Natural killer cell (primary cell): ENCODE data around the gene ZFP36L1. TPM values are rescaled to one million over a fixed set of nuclear protein-coding genes. Genes with fewer than 3 reads are reported as not detected.
A peak's percentile ranks its signal among the peaks of the same experiment; 100 is the strongest.

Experiments used
- ATAC-seq, 3 donors: fragments of 150-1000 bp in 2 of 3; fragments of 200-7000 bp in 1 of 3; cut with Tn5 transposase; 1 replicate in 1 of 3; 2 replicates in 2 of 3; pipeline ENCODE4 v1.10.0; 2021; ENCODE audit warnings: mild to moderate bottlenecking in 2 of 3, moderate library complexity in 2 of 3
- DNase-seq, 2 donors: peaks; one replicate each; pipeline versions ENCODE4 v3.0.0 to v3.0.0-alpha.2; 2013 to 2021; ENCODE audit warnings: mixed read lengths in 1 of 2
- H3K27ac ChIP-seq: one replicate; pipeline ENCODE4 v1.5.1; 2013; ENCODE audit warnings: mild to moderate bottlenecking, low read length
- H3K27me3 ChIP-seq: one replicate; pipeline ENCODE4 v1.6.1; 2013; ENCODE audit warnings: low read length; ENCODE audit not compliant: control insufficient read depth, insufficient read depth
- H3K36me3 ChIP-seq: one replicate; pipeline ENCODE4 v1.6.1; 2013; ENCODE audit warnings: low read length; ENCODE audit not compliant: control insufficient read depth, insufficient read depth
- H3K4me1 ChIP-seq: one replicate; pipeline ENCODE4 v1.6.1; 2013; ENCODE audit warnings: low read length; ENCODE audit not compliant: control insufficient read depth, insufficient read depth
- H3K4me3 ChIP-seq: one replicate; pipeline ENCODE4 v1.5.1; 2013; ENCODE audit warnings: low read length
- H3K9me3 ChIP-seq: one replicate; pipeline ENCODE4 v1.6.1; 2013; ENCODE audit warnings: low read length; ENCODE audit not compliant: control insufficient read depth, insufficient read depth
- H3K27ac Mint-ChIP-seq, 2 donors: one replicate each; pipeline ENCODE4 v1.8.0; 2022; ENCODE audit warnings: mild to moderate bottlenecking in 2 of 2, mixed read lengths in 2 of 2, moderate library complexity in 1 of 2
- H3K27me3 Mint-ChIP-seq, 2 donors: one replicate each; pipeline ENCODE4 v1.8.0; 2022; ENCODE audit warnings: low read depth in 2 of 2, mixed read lengths in 2 of 2
- H3K36me3 Mint-ChIP-seq: one replicate; pipeline ENCODE4 v1.8.0; 2022; ENCODE audit warnings: mixed read lengths
- H3K4me1 Mint-ChIP-seq, 2 donors: one replicate each; pipeline ENCODE4 v1.8.0; 2022; ENCODE audit warnings: mixed read lengths in 2 of 2
- H3K4me3 Mint-ChIP-seq: one replicate; pipeline ENCODE4 v1.8.0; 2022; ENCODE audit warnings: mild to moderate bottlenecking, moderate library complexity, mixed read lengths
- H3K9me3 Mint-ChIP-seq, 2 donors: one replicate each; pipeline ENCODE4 v1.8.0; 2022; ENCODE audit warnings: mixed read lengths in 2 of 2
- CTCF ChIP-seq: fragments of 200-600 bp; IDR thresholded peaks from one replicate; pipeline ENCODE4 v1.8.0; 2022; ENCODE audit warnings: antibody characterized with exemption
- WGBS: methylation state at CpG from one replicate; pipeline ENCODE4 v1.1.7; 2013; ENCODE audit warnings: missing lambda C conversion rate; ENCODE audit not compliant: insufficient coverage; 5-methylcytosine and 5-hydroxymethylcytosine counted together
- intact Hi-C: fragments of 100-400 bp; cut with micrococcal nuclease; formaldehyde crosslinking; loops from one replicate; pipeline ENCODE4 v1.14.2; 2022
- total RNA-seq, 4 donors: library from RNA; stranded (reverse); fragments of 120-200 nt in 1 of 4; gene quantifications; one replicate each; pipeline versions ENCODE4 v1.2.3 to v1.2.4, GENCODE V29; 2013 to 2022

The ZFP36L1 gene
- total RNA-seq, 3 donors from 2014 or later (not counting 1 experiment from before 2014, with no cell fraction given) = 143 to 167 (median 166) TPM

- Mint-ChIP-seq H3K9me3 (peaks cover 5 to 9% of the 10 kb centered on the region in 2 donors), H3K4me3 (no peak overlapping the region), H3K27ac (peak overlapping the region; percentile 7 to 10), H3K4me1 (peaks cover 13 to 19% of the 10 kb centered on the region in 2 donors), H3K36me3 (peaks cover 14% of the 10 kb centered on the region), H3K27me3 (no peaks in the 10 kb centered on the region)
- intact Hi-C loops = no loop called here
- no peak for TF ChIP-seq CTCF
- Histone ChIP-seq H3K27ac (no peak overlapping the region), H3K36me3 (no peaks in the 10 kb centered on the region), H3K4me3 (no peak overlapping the region), H3K9me3 (peaks cover 3% of the 10 kb centered on the region), H3K27me3 (no peaks in the 10 kb centered on the region), H3K4me1 (peaks cover 10% of the 10 kb centered on the region)
- DNase-seq (no peak), ATAC-seq (no peak)
Observed at GRCh38 chr14:68801631-68802030, 8.8 kb upstream of the ZFP36L1 start.

- H3K4me1 Mint-ChIP-seq = peaks cover 19 to 23% of the 10 kb centered on the region in 2 donors
- peaks cover 14% of the 10 kb centered on the region for H3K36me3 Mint-ChIP-seq
- peaks cover 3% of the 10 kb centered on the region for H3K9me3 ChIP-seq
Observed at GRCh38 chr14:68800953-68801352, 8.1 kb upstream of the ZFP36L1 start.

GRCh38 chr14:68800390-68800789 lies 7.5 kb upstream of the ZFP36L1 start:
- intact Hi-C loops = no loop called here
- Histone ChIP-seq H3K27me3 (no peaks in the 10 kb centered on the region), H3K4me3 (no peak overlapping the region), H3K4me1 (peaks cover 12% of the 10 kb centered on the region), H3K36me3 (no peaks in the 10 kb centered on the region), H3K9me3 (peaks cover 3% of the 10 kb centered on the region), H3K27ac (no peak overlapping the region)
- 65% methylated on average over 2 of the region's 2 CpGs for WGBS
- H3K27me3 Mint-ChIP-seq = no peaks in the 10 kb centered on the region
- peaks cover 19 to 23% of the 10 kb centered on the region in 2 donors for H3K4me1 Mint-ChIP-seq
- ATAC-seq = no peak
- H3K4me3 Mint-ChIP-seq = no peak overlapping the region
- peak overlapping the region; percentile 40 to 99 for H3K27ac Mint-ChIP-seq
- DNase-seq = peak in 1 of 2 donors; percentile 8
- peaks cover 5 to 9% of the 10 kb centered on the region in 2 donors for H3K9me3 Mint-ChIP-seq
- no peak for TF ChIP-seq CTCF
- H3K36me3 Mint-ChIP-seq = peaks cover 14% of the 10 kb centered on the region

More at GRCh38 chr14:68800953-68801352, 8.1 kb upstream of the ZFP36L1 start:
- Histone ChIP-seq H3K27ac (no peak overlapping the region), H3K4me1 (peaks cover 12% of the 10 kb centered on the region), H3K27me3 (no peaks in the 10 kb centered on the region), H3K36me3 (no peaks in the 10 kb centered on the region), H3K4me3 (no peak overlapping the region)
- no peak for ATAC-seq
- Mint-ChIP-seq H3K9me3 (peaks cover 5 to 9% of the 10 kb centered on the region in 2 donors), H3K27me3 (no peaks in the 10 kb centered on the region), H3K4me3 (no peak overlapping the region), H3K27ac (no peak overlapping the region)
- TF ChIP-seq CTCF = no peak
- DNase-seq = no peak
- intact Hi-C loops = no loop called here

- ATAC-seq (no peak), DNase-seq (no peak)
- H3K4me1 Mint-ChIP-seq = peaks cover 32 to 35% of the 10 kb centered on the region in 2 donors
- Histone ChIP-seq H3K4me1 (peaks cover 26% of the 10 kb centered on the region), H3K27me3 (no peaks in the 10 kb centered on the region), H3K9me3 (peaks cover 3% of the 10 kb centered on the region), H3K36me3 (no peaks in the 10 kb centered on the region), H3K27ac (no peak overlapping the region), H3K4me3 (no peak overlapping the region)
- intact Hi-C loops = loop anchor here (10.0 kb wide), 3 partner anchors 46 to 984 kb away; partner anchors contain the start of genes RAD51B, SUSD6 and ZFYVE26
- no peak overlapping the region for H3K4me3 Mint-ChIP-seq
- H3K27me3 Mint-ChIP-seq = no peaks in the 10 kb centered on the region
- TF ChIP-seq CTCF = no peak
- peak overlapping the region; percentile 20 to 99 for H3K27ac Mint-ChIP-seq
- H3K36me3 Mint-ChIP-seq = peaks cover 14% of the 10 kb centered on the region
- peaks cover 5 to 9% of the 10 kb centered on the region in 2 donors for H3K9me3 Mint-ChIP-seq
Observed at GRCh38 chr14:68798621-68799020, 5.8 kb upstream of the ZFP36L1 start.
